SK-MEL-5 (cell line): Measurements from ENCODE around the gene MPV17L2. TPM values are rescaled to one million over a fixed set of nuclear protein-coding genes. Genes with fewer than 3 reads are reported as not detected.
A peak's percentile ranks its signal among the peaks of the same experiment; 100 is the strongest.

Experiments
- DNase-seq: peaks from one replicate; pipeline ENCODE4 v3.0.0-alpha.2; 2016; ENCODE audit warnings: low read depth, low spot score
- in situ Hi-C: cut with HindIII; loops from 2 replicates; pipeline ENCODE4 v1.10.0; 2016; ENCODE audit warnings: low sequenced_read_pairs, high pct_unique_total_duplicates, low pct_unique_long_range_greater_than_20kb
- total RNA-seq: library from RNA; depleted of rRNA; stranded (reverse); fragments of >200 nt; shearing (Covaris generic); gene quantifications from 2 replicates; pipeline ENCODE4 v1.2.3, GENCODE V29; 2014

The MPV17L2 gene
- total RNA-seq, 1 experiment from 2014 or later, result 18.0 TPM

GRCh38 chr19:18173572-18174288 lies 19.3 kb upstream of the MPV17L2 start, which contains the start of gene IFI30:
TSS of gene IFI30 (plus strand) at chr19:18173813. CDS start at chr19:18173842, 29 bp downstream.
- peak; percentile 43 for DNase-seq
- in situ Hi-C loops, result no loop called here

GRCh38 chr19:18174983-18175382 lies 18.0 kb upstream of the MPV17L2 start:
- no peak for DNase-seq
- in situ Hi-C loops, result no loop called here

- DNase-seq, result no peak
- in situ Hi-C loops, result no loop called here
Measured at GRCh38 chr19:18176367-18177310, 16.4 kb upstream of the MPV17L2 start.

GRCh38 chr19:18179957-18180356 lies 13.1 kb upstream of the MPV17L2 start:
- in situ Hi-C loops, result no loop called here
- no peak for DNase-seq

- no peak for DNase-seq
- in situ Hi-C loops, result no loop called here
Measured at GRCh38 chr19:18183529-18183928, 9.5 kb upstream of the MPV17L2 start.

GRCh38 chr19:18185538-18185937 lies 7.5 kb upstream of the MPV17L2 start:
- DNase-seq, result no peak
- in situ Hi-C loops, result no loop called here

- in situ Hi-C loops, result no loop called here
- DNase-seq, result no peak
Measured at GRCh38 chr19:18190278-18190677, 2.7 kb upstream of the MPV17L2 start.

- no peak for DNase-seq
- in situ Hi-C loops, result no loop called here
Measured at GRCh38 chr19:18191640-18192062, 1.4 kb upstream of the MPV17L2 start.

GRCh38 chr19:18193388-18194180 lies 566 bp downstream of the MPV17L2 start:
- in situ Hi-C loops, result no loop called here
- DNase-seq, result no peak

GRCh38 chr19:18194181-18194530 lies 1.1 kb downstream of the MPV17L2 start:
- in situ Hi-C loops, result no loop called here

GRCh38 chr19:18194554-18195238 lies 1.7 kb downstream of the MPV17L2 start:
- no peak for DNase-seq
- in situ Hi-C loops, result no loop called here

More at GRCh38 chr19:18194181-18194530, 1.1 kb downstream of the MPV17L2 start:
- DNase-seq, result no peak

- no peak for DNase-seq
Measured at GRCh38 chr19:18196511-18196845, 3.5 kb downstream of the MPV17L2 start.

GRCh38 chr19:18197306-18197705 lies 4.3 kb downstream of the MPV17L2 start:
- in situ Hi-C loops, result no loop called here
- no peak for DNase-seq

More at GRCh38 chr19:18196511-18196845, 3.5 kb downstream of the MPV17L2 start:
- in situ Hi-C loops, result no loop called here

GRCh38 chr19:18197941-18198340 lies 4.9 kb downstream of the MPV17L2 start:
- in situ Hi-C loops, result no loop called here
- DNase-seq, result no peak

- in situ Hi-C loops, result no loop called here
- DNase-seq, result no peak
Measured at GRCh38 chr19:18198374-18198773, 5.4 kb downstream of the MPV17L2 start.

- in situ Hi-C loops, result no loop called here
- DNase-seq, result no peak
Measured at GRCh38 chr19:18202397-18202777, 9.4 kb downstream of the MPV17L2 start.

GRCh38 chr19:18202778-18203407 lies 9.9 kb downstream of the MPV17L2 start:
- in situ Hi-C loops, result no loop called here
- peak; percentile 40 for DNase-seq
